Body of pancreas (tissue), 4 donors: Measurements from ENCODE around the gene PSEN2. TPM values are rescaled to one million over a fixed set of nuclear protein-coding genes. Genes with fewer than 3 reads are reported as not detected.

Source experiments
- ATAC-seq: fragments of 150-250 bp; one replicate; pipeline ENCODE4 v1.9.1; 2016
- DNase-seq, 4 donors: peaks; one replicate each; pipeline ENCODE4 v3.0.0-alpha.2; 2019
- H3K27ac ChIP-seq, 4 donors: fragments of 200-600 bp; sonication (generic); 1 replicate in 3 of 4; 2 replicates in 1 of 4; pipeline versions ENCODE4 v1.5.1 to v1.6.1; 2016 to 2019; ENCODE audit warnings: mild to moderate bottlenecking in 1 of 4, mixed read lengths in 1 of 4, moderate library complexity in 1 of 4
- H3K27me3 ChIP-seq, 2 donors: fragments of 200-600 bp; sonication (generic); one replicate each; pipeline ENCODE4 v1.6.0; 2016; ENCODE audit warnings: mild to moderate bottlenecking in 1 of 2
- H3K36me3 ChIP-seq, 2 donors: fragments of 200-600 bp; sonication (generic); replicated peaks in 1 of 2; 2 replicates each; pipeline ENCODE4 v1.5.1; 2016; ENCODE audit warnings: low read depth in 2 of 2; ENCODE audit not compliant: insufficient read depth in 1 of 2
- H3K4me1 ChIP-seq: fragments of 200-600 bp; sonication (generic); one replicate; pipeline ENCODE4 v1.6.0; 2016
- H3K4me3 ChIP-seq, 2 donors: fragments of 200-600 bp; sonication (generic); 1 replicate in 1 of 2; 2 replicates in 1 of 2; pipeline ENCODE4 v1.5.1; 2016 to 2019
- H3K9me3 ChIP-seq, 3 donors: fragments of 200-600 bp; sonication (generic); 1 replicate in 2 of 3; 2 replicates in 1 of 3; pipeline ENCODE4 v1.5.1; 2016
- CTCF ChIP-seq, 7 experiments: fragments of 450-650 bp in 4 of 7; fragments of 200-600 bp in 3 of 7; sonication (generic) in 3 of 7; IDR thresholded peaks; one replicate each; pipeline ENCODE4 v1.5.1; 2016 to 2019; ENCODE audit warnings: antibody characterized with exemption in 7 of 7
- POLR2A ChIP-seq, 3 donors: fragments of 450-650 bp; IDR thresholded peaks; one replicate each; pipeline ENCODE4 v1.6.1; 2016; ENCODE audit warnings: antibody characterized with exemption in 3 of 3, mild to moderate bottlenecking in 2 of 3
- WGBS, 2 donors: methylation state at CpG; one replicate each; pipeline ENCODE4 v1.1.5; 2017; 5-methylcytosine and 5-hydroxymethylcytosine counted together
- intact Hi-C: fragments of 100-400 bp; cut with DNase I; formaldehyde crosslinking; loops from one replicate; pipeline ENCODE4 v1.15.1; 2023
- total RNA-seq, 2 donors: library from RNA; depleted of rRNA; stranded (reverse); fragments of >200 nt; gene quantifications; one replicate each; pipeline ENCODE4 v1.1.0, GENCODE V29; 2016

The PSEN2 gene
- total RNA-seq, 2 donors from 2014 or later = 80.9 to 98.9 TPM

DNA sequence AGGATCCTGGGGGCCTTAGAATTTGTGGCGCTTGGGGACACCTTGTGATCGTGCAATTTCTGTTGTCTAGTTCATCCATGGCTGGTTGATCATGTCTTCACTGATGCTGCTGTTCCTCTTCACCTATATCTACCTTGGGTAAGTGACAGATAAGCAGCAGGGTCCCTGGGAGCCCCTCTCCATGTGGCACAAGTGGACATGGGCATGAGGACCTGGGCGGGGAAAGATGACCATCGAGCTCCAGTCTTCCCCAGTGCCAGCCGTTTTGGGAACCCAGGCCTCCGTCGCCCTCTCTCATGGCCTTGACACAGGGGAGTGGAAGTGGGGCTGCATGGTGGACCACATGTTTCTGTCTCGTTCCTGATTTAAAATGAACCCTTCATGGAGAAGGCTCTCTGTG, 17.6 kb downstream of the PSEN2 start:
- intact Hi-C loops = no loop called here
- Histone ChIP-seq H3K27me3 (no peaks in the 10 kb centered on the region), H3K27ac (no peak overlapping the region), H3K36me3 (peaks cover 23 to 37% of the 10 kb centered on the region in 2 donors), H3K9me3 (no peaks in the 10 kb centered on the region), H3K4me3 (no peak overlapping the region), H3K4me1 (peaks cover 3% of the 10 kb centered on the region)
- no peak for ATAC-seq
- no peak for DNase-seq
- WGBS, 2 donors = 88 to 96% methylated on average over 5 to 8 of the region's 8 CpGs
- TF ChIP-seq POLR2A (IDR thresholded peaks at IDR 0.05) (no peak), CTCF (IDR thresholded peaks at IDR 0.05) (no peak)

GRCh38 chr1:226888816-226889215, 18.4 kb downstream of the PSEN2 start:
- Histone ChIP-seq H3K27ac (no peak overlapping the region), H3K4me1 (no peaks in the 10 kb centered on the region), H3K36me3 (peaks cover 24 to 39% of the 10 kb centered on the region in 2 donors), H3K9me3 (no peaks in the 10 kb centered on the region), H3K27me3 (no peaks in the 10 kb centered on the region), H3K4me3 (no peak overlapping the region)
- no peak for TF ChIP-seq POLR2A (IDR thresholded peaks at IDR 0.05)
- TF ChIP-seq CTCF (IDR thresholded peaks at IDR 0.05) = no peak
- no peak for ATAC-seq
- no peak for DNase-seq
- WGBS, 2 donors = 94 to 98% methylated on average over 3 to 8 of the region's 8 CpGs
- intact Hi-C loops = no loop called here

- Histone ChIP-seq H3K4me3 (no peak overlapping the region), H3K4me1 (no peaks in the 10 kb centered on the region), H3K36me3 (peaks cover 24 to 48% of the 10 kb centered on the region in 2 donors), H3K27me3 (no peaks in the 10 kb centered on the region), H3K9me3 (no peaks in the 10 kb centered on the region), H3K27ac (no peak overlapping the region)
- DNase-seq = no peak
- no peak for TF ChIP-seq CTCF (IDR thresholded peaks at IDR 0.05)
- TF ChIP-seq POLR2A (IDR thresholded peaks at IDR 0.05) = no peak
- ATAC-seq = no peak
- 94 to 100% methylated on average over 4 to 12 of the region's 12 CpGs for WGBS, 2 donors
- intact Hi-C loops = no loop called here
Measured at GRCh38 chr1:226889616-226890330, 19.4 kb downstream of the PSEN2 start.

GRCh38 chr1:226890331-226891108, 20.1 kb downstream of the PSEN2 start:
- ATAC-seq = no peak

More at GRCh38 chr1:226890331-226891108, 20.1 kb downstream of the PSEN2 start:
- H3K4me3 ChIP-seq = no peak overlapping the region
- DNase-seq = no peak
- intact Hi-C loops = no loop called here
- no peaks in the 10 kb centered on the region for H3K27me3 ChIP-seq
- no peak for TF ChIP-seq CTCF (IDR thresholded peaks at IDR 0.05)
- no peak for TF ChIP-seq POLR2A (IDR thresholded peaks at IDR 0.05)
- WGBS, 2 donors = 84 to 89% methylated on average over 22 of the region's 22 CpGs
- no peak overlapping the region for H3K27ac ChIP-seq
- H3K4me1 ChIP-seq = no peaks in the 10 kb centered on the region
- H3K9me3 ChIP-seq = no peaks in the 10 kb centered on the region
- peaks cover 24 to 51% of the 10 kb centered on the region in 2 donors for H3K36me3 ChIP-seq
